Stimulated activated CD4-positive, alpha-beta T cell treated with anti-CD3 and anti-CD28 coated beads, TNF-alpha, amount 100 ng/mL, for 4 hours (primary cell): Measurements from ENCODE around the gene CASK.

Experiments used
- DNase-seq, 3 experiments: peaks; one replicate each; pipeline ENCODE4 v3.0.0-alpha.2; 2020; ENCODE audit warnings: low read depth in 3 of 3

The CASK gene

DNA sequence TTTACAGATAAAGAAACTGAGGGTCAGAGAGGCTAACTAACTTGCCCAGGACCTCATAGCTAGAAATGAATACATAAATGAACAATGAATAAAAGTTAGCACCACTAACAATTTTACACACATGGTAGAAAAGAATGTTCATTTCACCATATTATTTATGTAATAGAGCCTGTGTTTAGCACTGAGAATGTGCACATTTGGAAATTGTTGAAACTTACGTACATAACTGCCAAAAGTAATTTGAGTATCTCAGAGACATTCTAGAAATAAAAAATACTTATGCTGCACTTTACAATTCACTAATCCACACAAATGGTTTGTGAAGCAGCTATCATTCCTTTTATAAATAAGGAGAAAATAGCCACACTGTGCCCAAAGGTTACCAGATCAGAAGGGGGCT, 9.9 kb downstream of the CASK start:
- DNase-seq, result no peak

DNA sequence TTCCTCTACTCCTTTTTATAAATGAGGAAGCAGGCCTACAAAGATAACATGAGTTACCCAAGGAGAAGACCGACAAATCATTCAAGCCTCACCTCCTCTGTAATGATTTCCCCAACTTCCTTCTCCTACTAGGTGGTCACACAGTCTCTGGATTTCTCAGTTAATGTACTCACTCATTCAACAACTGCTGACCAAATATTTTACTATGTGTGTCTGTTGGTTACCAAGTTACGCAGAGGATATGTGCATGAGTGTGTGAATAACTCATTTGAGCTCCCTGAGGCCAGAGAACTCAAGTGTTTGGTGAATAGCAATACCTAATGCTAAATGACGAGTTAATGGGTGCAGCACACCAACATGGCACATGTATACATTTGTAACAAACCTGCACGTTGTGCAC, 10.4 kb downstream of the CASK start:
- no peak for DNase-seq

DNA sequence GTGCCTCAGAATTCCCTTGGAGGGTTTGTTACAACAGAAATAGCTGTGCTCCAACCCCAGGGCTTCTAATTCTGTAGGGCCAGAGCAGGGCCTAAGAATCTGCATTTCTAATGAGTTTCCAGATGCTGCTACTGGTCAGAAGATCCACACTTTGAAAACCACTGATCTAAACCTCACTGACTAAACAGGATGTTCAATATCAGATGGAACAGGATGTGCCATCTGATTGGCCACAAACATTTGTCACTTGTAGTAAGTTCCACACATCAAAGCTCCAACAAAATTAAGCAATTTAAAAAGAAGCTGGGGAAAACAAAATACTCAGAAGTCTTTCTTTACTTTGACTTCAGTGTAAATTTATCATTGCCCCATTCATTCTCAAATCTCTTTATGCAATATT, 14.3 kb downstream of the CASK start:
- DNase-seq, result no peak

DNA sequence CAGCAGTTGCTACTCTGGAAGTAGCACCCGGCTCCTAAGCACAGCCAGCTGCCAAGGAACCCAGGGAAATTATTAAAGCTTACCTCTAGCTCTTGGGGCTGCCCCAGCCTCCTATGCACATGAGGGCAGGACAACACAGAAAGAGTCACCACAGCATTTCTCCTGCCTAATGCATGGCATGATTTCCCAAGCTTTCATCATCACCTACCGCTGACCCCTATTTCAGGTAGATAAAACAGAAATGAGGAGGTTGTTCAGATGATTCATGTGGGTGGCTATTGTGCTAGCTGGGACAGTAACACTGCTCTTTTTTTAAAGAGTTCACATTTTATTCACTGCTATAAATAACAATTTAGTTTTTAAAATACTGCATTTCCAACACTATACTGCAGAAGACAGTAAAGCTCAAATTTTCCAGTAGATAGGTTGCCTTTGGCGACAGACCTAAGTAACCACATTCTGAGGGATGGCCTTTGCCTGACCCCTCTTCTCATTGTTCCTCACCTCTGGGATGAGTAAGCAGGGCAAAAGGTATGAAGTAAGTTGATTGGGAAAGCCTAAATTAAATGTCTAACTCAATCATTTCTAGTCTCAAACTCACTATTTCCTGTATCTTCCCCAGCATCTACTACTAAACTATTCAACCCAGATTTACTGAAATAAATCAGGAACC, 16.7 kb downstream of the CASK start:
- no peak for DNase-seq

DNA sequence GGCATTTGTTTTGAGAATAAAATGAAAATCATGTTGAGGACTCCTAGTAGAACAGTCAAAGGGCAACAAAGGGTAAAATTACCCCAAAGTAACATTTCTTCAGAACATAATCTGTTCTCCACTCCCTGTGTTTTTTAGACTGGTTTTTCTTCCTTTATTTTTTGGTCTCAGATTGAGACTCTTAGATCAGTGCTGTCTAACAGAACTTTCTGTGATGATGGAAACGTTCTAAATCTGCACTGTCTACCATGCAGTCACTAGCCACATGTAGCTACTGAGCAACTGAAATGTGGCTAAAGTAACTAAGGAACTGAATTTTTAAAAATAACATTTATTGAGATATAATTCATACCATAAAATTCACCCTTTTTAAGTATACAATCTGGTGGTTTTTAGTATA, 19.8 kb downstream of the CASK start:
- DNase-seq, result no peak

DNA sequence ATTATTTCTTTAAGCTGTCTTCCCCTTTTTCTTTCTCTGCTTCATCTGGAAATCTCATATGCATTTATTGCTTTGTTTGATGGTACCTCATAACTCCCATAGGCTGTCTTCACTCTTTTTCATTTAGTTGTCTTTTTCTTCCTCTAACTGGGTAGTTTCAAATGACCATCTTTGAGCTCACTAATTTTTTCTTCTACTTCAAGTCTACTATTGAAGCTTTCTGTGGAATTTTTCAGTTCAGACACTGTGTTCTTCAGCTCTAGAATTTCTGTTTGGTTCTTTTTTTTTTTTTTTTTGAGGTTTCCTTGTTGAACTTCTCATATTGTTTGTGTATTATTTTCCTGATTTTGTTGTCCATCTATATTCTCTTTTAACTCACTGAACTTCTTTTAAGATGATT, 23.0 kb downstream of the CASK start:
- DNase-seq, result no peak

DNA sequence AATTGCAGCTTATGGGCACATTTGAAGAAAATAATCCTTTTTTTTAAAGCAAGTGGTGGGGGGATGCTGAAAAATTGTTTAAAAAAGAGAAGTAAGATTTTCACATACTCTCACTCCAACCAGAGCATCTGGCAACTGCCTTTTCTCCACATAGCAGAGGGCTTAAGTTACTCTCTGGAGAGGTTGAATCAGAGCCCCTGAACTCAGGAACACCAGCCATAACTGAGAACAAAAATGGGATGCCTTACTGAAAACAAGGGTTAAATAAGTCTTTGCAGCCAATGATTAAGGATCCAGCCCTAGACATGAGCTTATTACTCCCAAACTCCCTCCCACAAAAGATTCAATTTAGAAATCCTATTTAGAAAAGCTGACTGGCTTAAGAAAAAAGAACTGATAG, 27.5 kb downstream of the CASK start:
- no peak for DNase-seq

DNA sequence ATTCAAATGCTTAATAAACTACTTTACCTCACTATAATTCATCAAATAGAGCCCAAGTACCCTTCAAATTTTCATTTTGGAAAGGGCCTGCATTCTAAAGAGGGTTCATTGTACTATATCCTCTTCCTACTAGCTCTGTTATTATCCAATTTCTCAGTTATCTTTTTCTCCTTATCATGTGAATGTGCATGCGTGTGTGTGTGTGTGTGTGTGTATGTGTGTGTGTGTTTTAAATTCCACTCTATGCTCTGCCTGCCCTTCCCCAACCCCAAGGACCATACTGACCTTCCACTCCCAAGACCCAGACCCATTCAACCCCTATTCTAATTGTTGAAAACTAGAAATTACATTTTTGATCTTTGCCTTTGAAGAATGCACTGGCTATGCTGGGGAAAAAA, 33.3 kb downstream of the CASK start:
- DNase-seq, result no peak

DNA sequence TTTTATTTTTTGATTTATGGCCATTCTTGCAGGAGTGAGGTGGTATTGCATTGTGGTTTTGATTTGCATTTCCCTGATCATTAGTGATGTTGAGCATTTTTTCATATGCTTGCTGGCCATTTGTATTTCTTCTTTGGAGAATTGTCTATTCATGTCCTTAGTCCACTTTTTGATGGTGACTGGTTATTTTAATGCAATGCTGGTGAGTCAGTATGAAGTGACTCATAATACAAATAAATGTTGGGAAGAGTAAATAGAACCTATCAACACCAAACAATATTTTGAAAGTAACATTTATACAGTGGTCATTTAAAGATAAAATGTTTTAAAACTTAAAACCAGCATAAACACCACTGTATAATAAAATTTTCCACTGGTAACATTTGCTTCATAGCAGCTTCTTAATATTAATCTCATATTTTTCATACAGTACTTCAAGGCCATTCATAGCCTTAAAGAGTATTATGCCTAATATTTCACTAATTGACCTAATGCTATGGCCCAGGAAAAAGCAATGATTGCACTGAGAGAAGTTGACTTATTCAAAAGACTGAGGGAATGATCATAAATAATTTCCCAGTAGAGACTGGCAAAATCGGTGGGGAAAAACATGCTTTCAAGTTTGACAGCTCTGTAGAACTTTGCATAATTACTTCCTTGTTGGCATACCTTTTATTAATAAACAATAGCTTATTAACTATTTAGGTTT, 33.9 kb downstream of the CASK start:
- DNase-seq, result no peak

DNA sequence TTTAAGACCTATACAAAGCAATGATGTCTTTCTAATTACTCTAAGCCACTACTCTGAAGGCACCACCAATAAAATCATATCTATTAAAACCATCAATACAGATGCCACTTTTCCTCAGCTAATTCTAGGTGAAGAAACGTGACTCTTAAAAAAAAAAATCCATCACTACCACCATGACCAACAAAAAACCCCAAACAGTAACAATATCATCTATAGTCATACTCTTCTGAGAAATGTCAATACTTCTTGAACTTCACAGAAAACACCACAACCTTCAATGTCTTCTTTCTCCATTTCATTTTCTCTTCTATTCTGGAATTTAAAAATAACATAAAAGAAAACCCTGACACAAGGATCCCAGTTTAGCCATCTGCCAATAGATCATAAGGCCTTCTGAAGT, 35.7 kb downstream of the CASK start:
- DNase-seq, result no peak

DNA sequence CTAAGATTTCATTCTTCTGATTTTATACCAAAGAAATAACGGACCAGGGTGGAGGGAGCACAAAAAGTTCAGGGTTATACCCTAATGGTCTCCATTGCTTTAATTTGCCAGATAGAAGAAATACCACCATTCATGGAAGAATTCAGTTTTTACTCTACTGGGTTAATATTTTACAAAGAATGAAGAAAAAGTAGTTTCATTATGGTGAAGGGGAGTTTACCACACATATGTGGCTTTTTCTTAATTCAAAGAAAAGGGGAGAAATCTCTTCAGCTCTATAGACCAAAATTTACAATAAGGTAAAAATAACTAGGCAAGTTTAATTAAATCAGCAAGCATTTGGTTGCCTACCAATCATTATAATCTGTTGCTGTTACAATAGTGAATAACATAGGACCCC, 37.6 kb downstream of the CASK start:
- no peak for DNase-seq

DNA sequence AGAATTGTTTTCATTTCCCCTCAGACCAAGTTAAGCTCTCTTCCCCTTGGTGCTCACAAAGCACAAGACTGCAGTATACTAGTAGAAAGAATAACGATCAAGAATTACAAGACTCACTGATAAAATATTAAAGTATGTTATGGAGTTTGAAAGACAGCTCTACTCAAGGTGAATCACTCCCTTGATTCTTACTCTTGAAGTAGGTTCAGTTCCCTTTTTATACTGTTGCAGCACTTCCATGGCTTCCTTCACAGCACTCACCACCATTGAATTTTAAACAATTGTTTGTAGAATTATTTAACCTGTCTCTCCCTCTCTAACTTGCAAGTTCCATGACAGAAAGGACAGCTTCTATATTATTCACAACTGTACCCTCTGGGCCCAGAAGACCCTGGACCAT, 42.2 kb downstream of the CASK start:
- DNase-seq, result no peak

DNA sequence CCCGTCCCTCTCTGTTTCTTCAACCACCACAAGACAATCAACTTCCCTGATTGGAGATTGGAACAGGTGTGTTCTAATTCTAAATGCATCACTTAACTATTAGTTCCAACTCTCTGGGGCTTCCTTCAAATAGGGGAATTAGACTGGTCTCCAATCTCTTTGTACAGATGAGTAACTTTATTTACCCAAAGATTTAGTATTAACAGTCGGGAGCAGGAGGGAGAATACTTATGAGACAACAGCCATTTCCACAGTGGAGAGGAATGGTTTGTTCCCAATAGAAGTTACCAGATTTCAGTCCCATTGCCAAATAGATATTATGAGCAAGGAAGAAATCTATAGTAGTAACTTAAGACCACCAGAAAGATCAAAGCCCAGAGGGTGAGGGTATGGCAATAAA, 46.2 kb downstream of the CASK start:
- no peak for DNase-seq

DNA sequence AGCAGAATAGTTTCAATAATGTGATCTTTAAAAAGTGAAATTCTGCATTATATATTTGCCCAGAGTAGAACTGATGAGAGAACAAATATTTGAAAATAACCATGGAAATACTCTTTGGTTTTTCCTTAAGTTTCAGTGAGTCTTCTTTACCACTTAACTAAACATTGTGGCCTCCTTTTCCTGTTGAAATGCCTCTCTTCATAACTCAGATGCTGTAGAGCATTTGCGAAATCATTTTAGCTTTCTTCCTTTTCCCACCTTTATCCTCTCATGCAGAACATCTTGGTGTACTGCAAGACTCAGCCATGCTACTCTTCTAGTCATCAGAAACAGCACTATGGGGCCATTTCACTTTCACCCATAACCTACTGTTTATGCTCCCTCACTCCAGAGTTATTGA, 48.2 kb downstream of the CASK start:
- DNase-seq, result no peak

DNA sequence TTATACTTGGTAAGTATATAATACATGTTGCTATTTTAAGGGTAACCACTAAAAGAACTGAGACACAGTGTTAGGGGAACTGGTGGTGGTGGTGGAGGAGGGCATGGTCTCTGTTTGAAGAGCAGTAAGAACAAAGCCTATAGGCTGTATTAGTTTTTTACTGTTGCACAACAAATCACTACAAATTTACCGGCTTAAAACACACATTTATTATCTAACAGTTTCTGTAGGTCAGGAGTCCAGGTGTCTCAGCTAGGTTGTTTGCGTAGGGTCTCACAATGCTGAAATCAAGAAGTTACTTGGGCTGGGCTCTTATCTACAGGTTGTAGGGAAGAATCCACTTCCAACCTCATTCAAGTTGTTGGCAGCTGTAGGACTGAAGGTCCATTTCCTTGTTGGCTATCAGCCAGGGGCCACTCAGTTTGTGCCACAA, 52.6 kb downstream of the CASK start:
- no peak for DNase-seq

DNA sequence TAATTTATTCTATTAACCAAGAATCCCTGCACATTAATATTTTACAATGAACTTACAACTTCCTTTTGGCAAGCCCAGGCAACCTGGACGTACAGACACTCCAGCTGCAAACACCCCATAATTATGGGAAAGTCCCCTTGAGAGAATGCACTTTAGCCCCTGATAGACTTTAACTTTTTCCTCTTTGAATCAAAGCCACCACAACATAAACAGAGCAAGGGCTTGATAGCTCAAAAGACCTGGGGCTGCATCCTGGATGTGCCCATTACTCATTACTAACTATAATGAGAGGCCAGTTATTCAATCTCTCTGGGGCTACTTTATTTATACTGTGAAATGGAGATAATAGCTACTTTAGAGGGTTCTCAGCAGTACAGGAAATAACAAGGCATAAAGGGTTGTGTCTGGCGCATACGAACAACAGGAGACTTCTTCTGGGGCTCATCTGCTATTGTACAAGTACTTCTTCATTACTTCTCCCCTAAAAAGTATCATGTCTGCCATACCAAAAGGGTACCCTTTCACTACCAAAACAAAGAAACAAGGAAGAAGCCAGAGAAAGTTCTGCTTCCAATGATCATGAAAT, 54.9 kb downstream of the CASK start:
- DNase-seq, result no peak

DNA sequence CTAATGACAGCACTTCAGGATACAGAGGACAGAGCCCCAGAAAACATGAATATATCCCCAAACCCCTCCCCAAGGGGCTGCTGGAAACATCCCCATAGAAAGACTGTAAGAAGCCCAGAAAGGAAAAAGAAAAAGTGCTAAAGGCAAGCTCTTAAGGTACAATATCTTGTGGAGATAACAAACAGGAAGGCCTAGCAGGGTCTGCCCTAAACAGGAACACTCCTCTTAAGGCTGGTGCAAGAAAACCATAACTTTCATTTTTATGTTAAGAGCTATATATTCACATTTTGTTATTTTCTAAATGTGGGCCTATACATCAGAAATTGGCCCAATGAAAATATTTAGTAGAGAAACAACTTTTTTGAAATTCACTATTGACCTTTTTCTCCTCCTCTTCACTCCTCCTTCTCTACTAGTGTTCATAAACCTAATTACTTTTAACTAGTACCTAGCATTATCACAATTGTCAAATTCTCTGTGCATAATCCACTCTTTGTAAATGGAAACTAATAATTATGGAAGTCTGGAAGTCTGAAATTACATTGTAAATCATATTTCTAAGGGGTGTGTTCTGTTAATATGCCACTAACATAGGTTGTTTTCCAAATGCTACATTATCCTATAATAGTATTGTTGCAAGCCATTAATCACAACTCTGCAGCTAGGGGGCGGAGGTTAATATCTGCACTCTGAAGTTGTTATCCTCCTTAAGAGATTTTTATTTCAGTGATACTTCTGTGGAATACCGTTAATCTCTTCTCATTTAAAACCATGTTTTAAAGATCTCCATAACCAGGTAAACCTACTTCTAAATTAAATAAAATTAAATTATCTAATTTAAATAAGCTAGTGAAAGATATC, 59.8 kb downstream of the CASK start:
- no peak for DNase-seq

DNA sequence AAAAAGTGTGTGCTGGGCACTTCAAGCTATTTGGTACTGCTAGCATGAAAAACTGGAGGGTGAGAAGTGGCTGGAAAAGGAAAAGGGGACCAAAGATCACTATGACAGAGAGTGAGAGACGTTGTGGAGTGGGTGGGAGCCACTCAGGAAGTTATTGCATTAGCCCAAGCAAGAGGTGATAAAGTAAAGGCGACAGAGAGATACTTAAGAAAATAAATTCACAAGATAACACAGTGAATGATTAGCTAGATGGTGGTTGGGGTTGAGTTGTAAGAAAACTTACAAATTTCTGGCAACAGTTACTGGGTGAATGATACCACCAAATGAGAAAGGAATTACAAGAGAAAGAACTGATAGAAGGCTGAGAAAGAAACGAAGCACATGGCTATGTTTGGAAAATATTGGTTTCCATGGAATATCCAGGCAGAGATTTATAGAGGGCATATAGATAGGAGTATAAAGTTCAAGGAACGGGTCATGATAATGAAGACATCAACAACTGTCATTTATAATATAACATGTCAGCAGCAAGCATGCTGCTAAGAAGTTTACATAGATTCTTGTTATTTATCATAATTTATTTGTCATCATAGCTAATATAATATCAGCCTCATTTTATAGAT, 60.7 kb downstream of the CASK start:
- no peak for DNase-seq

DNA sequence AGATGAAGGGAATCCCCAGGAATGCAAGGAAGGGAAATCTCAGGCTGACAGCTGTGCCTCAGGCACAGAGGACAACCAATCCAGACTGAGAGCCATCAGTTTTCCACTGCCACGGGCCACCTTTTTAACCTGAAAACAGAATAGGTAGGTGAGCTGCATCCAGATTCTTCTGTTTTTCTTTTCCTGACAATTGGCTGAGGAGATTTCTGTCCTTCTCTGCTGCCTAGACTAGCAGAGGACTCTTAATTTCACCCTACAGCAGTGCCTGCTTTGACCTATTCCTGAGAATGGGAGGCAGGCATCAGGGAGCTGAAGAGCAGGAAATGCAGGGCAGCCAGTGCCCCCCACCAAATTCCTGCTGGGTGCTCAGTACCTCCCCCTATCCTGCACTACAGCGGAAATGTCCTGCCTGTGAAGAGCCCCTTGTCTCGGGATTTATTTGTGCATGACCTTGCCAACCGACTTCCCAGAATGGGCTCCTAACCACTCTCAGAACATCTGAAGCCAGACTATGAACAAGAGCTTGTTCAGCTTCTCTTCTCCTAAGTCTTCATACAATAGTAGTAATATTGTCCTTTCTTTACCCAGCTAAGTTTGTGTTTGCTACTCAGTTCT, 65.1 kb downstream of the CASK start:
- no peak for DNase-seq

DNA sequence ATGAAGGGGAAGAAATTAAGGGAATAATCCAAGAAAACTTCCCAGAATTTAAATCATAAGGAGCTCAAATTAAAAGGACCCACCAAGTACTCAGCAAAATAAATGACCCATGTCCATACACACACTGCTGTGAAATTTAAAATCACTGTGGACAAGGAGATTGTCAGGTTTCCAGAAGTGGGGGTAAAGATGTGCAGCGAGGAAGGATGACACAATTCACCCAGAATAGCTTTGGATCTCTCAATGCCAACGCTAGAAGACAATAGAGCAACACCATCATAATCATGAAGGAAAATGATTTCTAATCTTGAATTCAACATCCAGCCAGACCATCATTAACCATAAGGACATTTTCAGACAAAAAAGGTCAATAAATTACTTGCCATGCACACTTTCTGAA, 65.7 kb downstream of the CASK start:
- no peak for DNase-seq

DNA sequence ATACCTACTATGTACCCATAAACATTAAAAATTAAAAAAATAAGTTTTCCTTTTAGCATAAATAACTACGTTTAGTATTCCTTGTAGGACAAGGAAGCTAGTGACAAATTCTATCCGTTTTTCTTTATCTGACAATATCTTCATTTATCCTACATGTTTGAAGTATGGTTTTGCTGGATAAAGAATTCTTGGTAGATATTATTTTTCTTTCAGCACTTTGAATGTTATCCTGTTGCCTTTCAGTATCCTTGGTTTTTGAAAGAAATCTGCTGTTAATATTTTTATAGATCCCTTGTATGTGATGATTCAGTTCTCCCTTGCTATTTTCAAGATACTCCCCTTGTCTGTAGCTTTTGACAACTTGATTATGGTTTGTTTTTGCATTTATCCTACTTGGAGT, 76.6 kb downstream of the CASK start:
- DNase-seq, result no peak
